GM12874 (cell line): ENCODE measurements around the gene CACNG7.

ENCODE experiments used
- CTCF ChIP-seq: IDR thresholded peaks from 2 replicates; pipeline ENCODE4 v1.5.1; 2011; ENCODE audit warnings: low read depth, mild to moderate bottlenecking, control low read depth, low read length, moderate library complexity; ENCODE audit not compliant: insufficient read depth

The CACNG7 gene

GRCh38 chr19:53892981-53893325, 16.1 kb upstream of the CACNG7 start:
- TF ChIP-seq CTCF: no peak

- TF ChIP-seq CTCF: no peak
These were observed 14.4 kb upstream of the CACNG7 start for GRCh38 chr19:53894707-53895106.

GRCh38 chr19:53896682-53897081, 12.4 kb upstream of the CACNG7 start:
- TF ChIP-seq CTCF: no peak

- TF ChIP-seq CTCF: no peak
These were observed 11.6 kb upstream of the CACNG7 start for GRCh38 chr19:53897459-53897858.

- TF ChIP-seq CTCF: no peak
These were observed 10.9 kb upstream of the CACNG7 start for GRCh38 chr19:53898166-53898565.

GRCh38 chr19:53898636-53899341, 10.3 kb upstream of the CACNG7 start:
- TF ChIP-seq CTCF: no peak

GRCh38 chr19:53900191-53900860, 8.8 kb upstream of the CACNG7 start:
- TF ChIP-seq CTCF: no peak
